SK-N-SH treated with all-trans-retinoic acid at 6 μM for 48 hours (cell line): Measurements from ENCODE around the gene TTC23.

Experiments
- ATAC-seq: fragments of 200-7000 bp; cut with Tn5 transposase; 3 replicates; pipeline ENCODE4 v1.9.1; 2020; ENCODE audit warnings: mild to moderate bottlenecking, moderate library complexity
- CREB5 ChIP-seq: fragments of 250-450 bp; sonication (Bioruptor Pico); IDR thresholded peaks from 2 replicates; pipeline ENCODE4 v1.5.1; 2020; ENCODE audit warnings: low read depth, mild to moderate bottlenecking, moderate library complexity
- ESRRG ChIP-seq: fragments of 250-450 bp; sonication (Bioruptor Pico); IDR thresholded peaks from 2 replicates; pipeline ENCODE4 v1.6.1; 2021; ENCODE audit warnings: mild to moderate bottlenecking
- GLIS3 ChIP-seq: fragments of 250-450 bp; sonication (Bioruptor Pico); IDR thresholded peaks from 2 replicates; pipeline ENCODE4 v1.5.0; 2020; ENCODE audit warnings: mild to moderate bottlenecking, moderate library complexity
- ISL1 ChIP-seq: fragments of 250-450 bp; sonication (Bioruptor Pico); IDR thresholded peaks from 2 replicates; pipeline ENCODE4 v2.1.2; 2022; ENCODE audit warnings: mild to moderate bottlenecking, moderate library complexity
- POU6F1 ChIP-seq: fragments of 250-450 bp; sonication (Bioruptor Pico); IDR thresholded peaks from 2 replicates; pipeline ENCODE4 v1.8.0; 2021; ENCODE audit warnings: low read depth, mild to moderate bottlenecking, moderate library complexity, borderline replicate concordance
- SNAI2 ChIP-seq: fragments of 250-450 bp; sonication (Bioruptor Pico); IDR thresholded peaks from 2 replicates; pipeline ENCODE4 v1.5.0; 2020; ENCODE audit warnings: mild to moderate bottlenecking, moderate library complexity
- TOX ChIP-seq: fragments of 250-450 bp; sonication (Bioruptor Pico); IDR thresholded peaks from 2 replicates; pipeline ENCODE4 v1.8.0; 2021; ENCODE audit warnings: mild to moderate bottlenecking, moderate library complexity, borderline replicate concordance
- ZC3H10 ChIP-seq: fragments of 250-450 bp; sonication (Bioruptor Pico); IDR thresholded peaks from 2 replicates; pipeline ENCODE4 v1.5.1; 2021; ENCODE audit warnings: mild to moderate bottlenecking, moderate library complexity
- ZFP3 ChIP-seq: fragments of 250-450 bp; sonication (Bioruptor Pico); IDR thresholded peaks from 2 replicates; pipeline ENCODE4 v1.5.0; 2020; ENCODE audit warnings: mild to moderate bottlenecking, moderate library complexity
- ZFP30 ChIP-seq: fragments of 450-650 bp; formaldehyde crosslinking; IDR thresholded peaks from 2 replicates; pipeline ENCODE4 v1.5.0; 2022; ENCODE audit warnings: mild to moderate bottlenecking, moderate library complexity
- ZNF565 ChIP-seq: fragments of 450-650 bp; formaldehyde crosslinking; conservative IDR thresholded peaks from 2 replicates; pipeline ENCODE4 v1.5.0; 2020; ENCODE audit warnings: low read depth, mild to moderate bottlenecking, moderate library complexity
- ZNF70 ChIP-seq: fragments of 450-650 bp; formaldehyde crosslinking; IDR thresholded peaks from 2 replicates; pipeline ENCODE4 v1.5.0; 2020; ENCODE audit warnings: mild to moderate bottlenecking, moderate library complexity
- ZNF8 ChIP-seq: fragments of 450-650 bp; formaldehyde crosslinking; IDR thresholded peaks from 2 replicates; pipeline ENCODE4 v1.5.0; 2020; ENCODE audit warnings: mild to moderate bottlenecking, moderate library complexity
- TF ChIP-seq, protein P1 (sequence below): fragments of 250-450 bp; sonication (Bioruptor Pico); IDR thresholded peaks from 2 replicates; pipeline ENCODE4 v1.5.0; 2020; ENCODE audit warnings: mild to moderate bottlenecking, moderate library complexity
- TF ChIP-seq, protein P2 (sequence below): fragments of 250-450 bp; sonication (Bioruptor Pico); IDR thresholded peaks from 2 replicates; pipeline ENCODE4 v1.5.1; 2021; ENCODE audit warnings: mild to moderate bottlenecking, moderate library complexity
- TF ChIP-seq, protein P3 (sequence below): fragments of 250-450 bp; sonication (Bioruptor Pico); IDR thresholded peaks from 2 replicates; pipeline ENCODE4 v1.8.0; 2020; ENCODE audit warnings: mild to moderate bottlenecking, moderate library complexity, borderline replicate concordance

Gene TTC23

DNA sequence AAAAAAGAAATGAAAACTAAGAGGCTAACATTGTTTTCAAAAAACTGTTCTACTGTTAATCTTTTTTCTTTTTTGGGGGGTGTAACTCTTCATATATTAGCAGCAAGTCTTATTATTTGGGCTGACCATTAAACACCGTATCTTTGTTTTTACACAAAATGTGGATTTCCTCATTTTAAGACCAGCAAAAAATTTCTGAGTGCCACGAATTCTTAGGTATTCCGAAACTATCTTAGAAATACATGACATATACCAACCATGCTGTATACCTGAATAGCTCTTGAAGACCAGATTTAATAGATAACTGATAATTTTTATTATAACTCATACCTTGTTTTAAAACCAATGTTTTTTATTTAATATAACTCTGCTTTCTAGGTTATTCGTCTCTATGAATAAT lies 620 bp upstream of the TTC23 start (continued):
- TF ChIP-seq, protein P1, sequence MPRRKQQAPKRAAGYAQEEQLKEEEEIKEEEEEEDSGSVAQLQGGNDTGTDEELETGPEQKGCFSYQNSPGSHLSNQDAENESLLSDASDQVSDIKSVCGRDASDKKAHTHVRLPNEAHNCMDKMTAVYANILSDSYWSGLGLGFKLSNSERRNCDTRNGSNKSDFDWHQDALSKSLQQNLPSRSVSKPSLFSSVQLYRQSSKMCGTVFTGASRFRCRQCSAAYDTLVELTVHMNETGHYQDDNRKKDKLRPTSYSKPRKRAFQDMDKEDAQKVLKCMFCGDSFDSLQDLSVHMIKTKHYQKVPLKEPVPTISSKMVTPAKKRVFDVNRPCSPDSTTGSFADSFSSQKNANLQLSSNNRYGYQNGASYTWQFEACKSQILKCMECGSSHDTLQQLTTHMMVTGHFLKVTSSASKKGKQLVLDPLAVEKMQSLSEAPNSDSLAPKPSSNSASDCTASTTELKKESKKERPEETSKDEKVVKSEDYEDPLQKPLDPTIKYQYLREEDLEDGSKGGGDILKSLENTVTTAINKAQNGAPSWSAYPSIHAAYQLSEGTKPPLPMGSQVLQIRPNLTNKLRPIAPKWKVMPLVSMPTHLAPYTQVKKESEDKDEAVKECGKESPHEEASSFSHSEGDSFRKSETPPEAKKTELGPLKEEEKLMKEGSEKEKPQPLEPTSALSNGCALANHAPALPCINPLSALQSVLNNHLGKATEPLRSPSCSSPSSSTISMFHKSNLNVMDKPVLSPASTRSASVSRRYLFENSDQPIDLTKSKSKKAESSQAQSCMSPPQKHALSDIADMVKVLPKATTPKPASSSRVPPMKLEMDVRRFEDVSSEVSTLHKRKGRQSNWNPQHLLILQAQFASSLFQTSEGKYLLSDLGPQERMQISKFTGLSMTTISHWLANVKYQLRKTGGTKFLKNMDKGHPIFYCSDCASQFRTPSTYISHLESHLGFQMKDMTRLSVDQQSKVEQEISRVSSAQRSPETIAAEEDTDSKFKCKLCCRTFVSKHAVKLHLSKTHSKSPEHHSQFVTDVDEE (CRISPR knock-in tag): no peak
- TF ChIP-seq POU6F1 (CRISPR knock-in tag): no peak
- TF ChIP-seq, all 23 proteins: peak for 0

- ATAC-seq: no peak
- TF ChIP-seq ZFP3 (no peak), POU6F1 (CRISPR knock-in tag) (no peak), ZNF565 (CRISPR knock-in tag) (no peak)
These were observed 1.2 kb downstream of the TTC23 start for GRCh38 chr15:99248000-99248715.

DNA sequence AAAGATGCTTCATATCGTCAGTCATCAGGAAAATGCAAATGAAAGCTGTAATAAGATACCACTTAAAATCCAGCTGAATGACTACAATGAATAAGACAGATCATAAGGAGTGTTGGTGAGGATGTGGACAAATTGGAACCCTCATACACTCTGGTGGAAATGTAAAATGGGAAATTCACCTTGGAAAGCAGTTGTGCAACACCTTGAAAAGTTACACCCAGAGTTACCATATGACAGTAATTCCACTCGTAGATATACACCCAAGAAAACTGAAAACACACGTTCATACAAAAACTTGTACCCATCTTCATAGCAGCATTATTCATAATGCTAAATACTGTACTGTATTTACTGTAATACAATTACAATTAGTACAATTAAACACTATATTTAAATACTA lies 2.3 kb downstream of the TTC23 start:
- no peak for ATAC-seq
- TF ChIP-seq, protein P1 (CRISPR knock-in tag): no peak
- TF ChIP-seq ESRRG (CRISPR knock-in tag) (no peak), ZC3H10 (no peak), SNAI2 (no peak), CREB5 (no peak), ZNF70 (CRISPR knock-in tag) (no peak), TOX (CRISPR knock-in tag) (no peak), ZNF8 (CRISPR knock-in tag) (no peak), ZFP30 (CRISPR knock-in tag) (no peak), POU6F1 (CRISPR knock-in tag) (no peak), ISL1 (CRISPR knock-in tag) (no peak), GLIS3 (no peak)
- TF ChIP-seq, protein P2, sequence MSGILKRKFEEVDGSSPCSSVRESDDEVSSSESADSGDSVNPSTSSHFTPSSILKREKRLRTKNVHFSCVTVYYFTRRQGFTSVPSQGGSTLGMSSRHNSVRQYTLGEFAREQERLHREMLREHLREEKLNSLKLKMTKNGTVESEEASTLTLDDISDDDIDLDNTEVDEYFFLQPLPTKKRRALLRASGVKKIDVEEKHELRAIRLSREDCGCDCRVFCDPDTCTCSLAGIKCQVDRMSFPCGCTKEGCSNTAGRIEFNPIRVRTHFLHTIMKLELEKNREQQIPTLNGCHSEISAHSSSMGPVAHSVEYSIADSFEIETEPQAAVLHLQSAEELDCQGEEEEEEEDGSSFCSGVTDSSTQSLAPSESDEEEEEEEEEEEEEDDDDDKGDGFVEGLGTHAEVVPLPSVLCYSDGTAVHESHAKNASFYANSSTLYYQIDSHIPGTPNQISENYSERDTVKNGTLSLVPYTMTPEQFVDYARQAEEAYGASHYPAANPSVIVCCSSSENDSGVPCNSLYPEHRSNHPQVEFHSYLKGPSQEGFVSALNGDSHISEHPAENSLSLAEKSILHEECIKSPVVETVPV: no peak
- TF ChIP-seq, protein P3, sequence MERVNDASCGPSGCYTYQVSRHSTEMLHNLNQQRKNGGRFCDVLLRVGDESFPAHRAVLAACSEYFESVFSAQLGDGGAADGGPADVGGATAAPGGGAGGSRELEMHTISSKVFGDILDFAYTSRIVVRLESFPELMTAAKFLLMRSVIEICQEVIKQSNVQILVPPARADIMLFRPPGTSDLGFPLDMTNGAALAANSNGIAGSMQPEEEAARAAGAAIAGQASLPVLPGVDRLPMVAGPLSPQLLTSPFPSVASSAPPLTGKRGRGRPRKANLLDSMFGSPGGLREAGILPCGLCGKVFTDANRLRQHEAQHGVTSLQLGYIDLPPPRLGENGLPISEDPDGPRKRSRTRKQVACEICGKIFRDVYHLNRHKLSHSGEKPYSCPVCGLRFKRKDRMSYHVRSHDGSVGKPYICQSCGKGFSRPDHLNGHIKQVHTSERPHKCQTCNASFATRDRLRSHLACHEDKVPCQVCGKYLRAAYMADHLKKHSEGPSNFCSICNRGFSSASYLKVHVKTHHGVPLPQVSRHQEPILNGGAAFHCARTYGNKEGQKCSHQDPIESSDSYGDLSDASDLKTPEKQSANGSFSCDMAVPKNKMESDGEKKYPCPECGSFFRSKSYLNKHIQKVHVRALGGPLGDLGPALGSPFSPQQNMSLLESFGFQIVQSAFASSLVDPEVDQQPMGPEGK: no peak
